ENCODE data around the gene CDA.

DNA sequence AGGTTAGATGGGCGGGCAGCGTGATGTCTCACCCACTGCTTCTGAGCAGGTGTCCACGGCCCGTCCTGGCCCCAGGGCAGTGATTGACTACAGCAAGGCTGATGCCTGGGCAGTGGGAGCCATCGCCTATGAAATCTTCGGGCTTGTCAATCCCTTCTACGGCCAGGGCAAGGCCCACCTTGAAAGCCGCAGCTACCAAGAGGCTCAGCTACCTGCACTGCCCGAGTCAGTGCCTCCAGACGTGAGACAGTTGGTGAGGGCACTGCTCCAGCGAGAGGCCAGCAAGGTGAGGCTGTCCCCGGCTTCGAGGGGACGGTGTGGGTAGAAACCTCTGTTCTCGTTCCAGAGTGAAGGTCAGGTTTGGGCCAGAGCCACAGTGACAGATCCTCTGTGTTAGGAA is 60.0 kb downstream of the CDA start:
- TF ChIP-seq, protein P1, sequence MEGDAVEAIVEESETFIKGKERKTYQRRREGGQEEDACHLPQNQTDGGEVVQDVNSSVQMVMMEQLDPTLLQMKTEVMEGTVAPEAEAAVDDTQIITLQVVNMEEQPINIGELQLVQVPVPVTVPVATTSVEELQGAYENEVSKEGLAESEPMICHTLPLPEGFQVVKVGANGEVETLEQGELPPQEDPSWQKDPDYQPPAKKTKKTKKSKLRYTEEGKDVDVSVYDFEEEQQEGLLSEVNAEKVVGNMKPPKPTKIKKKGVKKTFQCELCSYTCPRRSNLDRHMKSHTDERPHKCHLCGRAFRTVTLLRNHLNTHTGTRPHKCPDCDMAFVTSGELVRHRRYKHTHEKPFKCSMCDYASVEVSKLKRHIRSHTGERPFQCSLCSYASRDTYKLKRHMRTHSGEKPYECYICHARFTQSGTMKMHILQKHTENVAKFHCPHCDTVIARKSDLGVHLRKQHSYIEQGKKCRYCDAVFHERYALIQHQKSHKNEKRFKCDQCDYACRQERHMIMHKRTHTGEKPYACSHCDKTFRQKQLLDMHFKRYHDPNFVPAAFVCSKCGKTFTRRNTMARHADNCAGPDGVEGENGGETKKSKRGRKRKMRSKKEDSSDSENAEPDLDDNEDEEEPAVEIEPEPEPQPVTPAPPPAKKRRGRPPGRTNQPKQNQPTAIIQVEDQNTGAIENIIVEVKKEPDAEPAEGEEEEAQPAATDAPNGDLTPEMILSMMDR (IDR thresholded peaks at IDR 0.05): no peak
- TF ChIP-seq POLR2A (IDR thresholded peaks at IDR 0.05) (no peak), POLR2AphosphoS5 (IDR thresholded peaks at IDR 0.05) (no peak)

Data from upper lobe of left lung (tissue), 4 donors.